Stimulated activated CD4-positive, alpha-beta T cell treated with anti-CD3 and anti-CD28 coated beads, Interleukin-4, amount 100 ng/mL, for 48 hours (primary cell): Measurements from ENCODE around the gene RAP1A.

Experiments used
- DNase-seq, 2 donors: peaks; one replicate each; pipeline ENCODE4 v3.0.0-alpha.2; 2020; ENCODE audit warnings: low read depth in 2 of 2

Gene RAP1A

DNA sequence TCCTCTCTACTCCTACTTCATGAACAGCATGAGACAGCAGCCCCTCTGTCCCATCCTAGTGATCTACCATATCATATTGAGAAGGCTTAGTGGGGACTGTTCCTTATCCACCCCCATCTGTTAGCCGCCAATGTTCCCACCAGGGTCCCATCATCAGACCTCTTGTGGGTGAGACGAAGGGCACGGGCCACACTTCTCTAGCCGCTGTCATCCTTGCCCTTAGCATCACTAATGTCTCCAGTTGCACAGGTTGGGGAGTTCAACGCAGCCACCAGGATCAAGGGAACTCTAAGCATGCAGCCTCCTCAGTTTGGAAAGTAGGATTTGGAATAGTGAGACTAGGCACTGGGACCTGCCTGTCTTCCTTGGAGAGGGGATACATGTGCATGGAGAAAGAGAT lies 99.5 kb downstream of the RAP1A start:
- no peak for DNase-seq

- DNase-seq: no peak
These were observed 100.1 kb downstream of the RAP1A start for GRCh38 chr1:111719674-111720132.

DNA sequence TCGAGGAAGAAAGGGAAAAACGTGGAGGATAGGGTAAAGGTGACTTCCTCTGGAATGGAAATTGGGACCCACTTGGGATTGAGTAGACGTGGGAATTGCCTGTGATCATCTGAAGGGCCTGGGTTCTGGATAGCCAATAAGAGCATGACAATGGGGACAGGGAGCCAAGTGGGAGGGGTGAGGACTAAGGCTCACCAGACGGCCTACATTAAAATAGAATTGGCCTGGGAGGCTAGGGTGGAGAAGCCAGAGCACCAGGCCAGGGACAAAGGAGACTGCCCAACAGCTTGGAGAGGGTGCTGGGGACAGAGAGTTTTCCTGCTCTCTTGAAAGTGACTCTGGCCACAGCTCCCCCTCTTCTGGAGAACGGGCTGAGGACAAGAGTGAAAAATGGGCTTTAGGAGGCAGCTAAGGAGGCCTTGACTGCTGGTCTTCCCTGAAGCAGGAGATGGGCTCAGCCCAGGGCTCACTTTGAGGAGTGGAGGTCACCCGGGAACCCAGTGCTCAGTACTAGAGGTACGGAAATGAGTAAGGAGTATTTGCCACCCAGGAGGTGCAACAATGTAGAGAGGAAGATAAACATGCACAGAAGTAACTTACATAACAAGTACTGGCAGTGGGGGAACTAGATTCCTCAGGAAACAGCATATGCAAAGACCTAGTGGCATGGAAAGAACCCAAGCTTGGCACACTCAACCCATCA lies 100.8 kb downstream of the RAP1A start:
- DNase-seq: no peak

DNA sequence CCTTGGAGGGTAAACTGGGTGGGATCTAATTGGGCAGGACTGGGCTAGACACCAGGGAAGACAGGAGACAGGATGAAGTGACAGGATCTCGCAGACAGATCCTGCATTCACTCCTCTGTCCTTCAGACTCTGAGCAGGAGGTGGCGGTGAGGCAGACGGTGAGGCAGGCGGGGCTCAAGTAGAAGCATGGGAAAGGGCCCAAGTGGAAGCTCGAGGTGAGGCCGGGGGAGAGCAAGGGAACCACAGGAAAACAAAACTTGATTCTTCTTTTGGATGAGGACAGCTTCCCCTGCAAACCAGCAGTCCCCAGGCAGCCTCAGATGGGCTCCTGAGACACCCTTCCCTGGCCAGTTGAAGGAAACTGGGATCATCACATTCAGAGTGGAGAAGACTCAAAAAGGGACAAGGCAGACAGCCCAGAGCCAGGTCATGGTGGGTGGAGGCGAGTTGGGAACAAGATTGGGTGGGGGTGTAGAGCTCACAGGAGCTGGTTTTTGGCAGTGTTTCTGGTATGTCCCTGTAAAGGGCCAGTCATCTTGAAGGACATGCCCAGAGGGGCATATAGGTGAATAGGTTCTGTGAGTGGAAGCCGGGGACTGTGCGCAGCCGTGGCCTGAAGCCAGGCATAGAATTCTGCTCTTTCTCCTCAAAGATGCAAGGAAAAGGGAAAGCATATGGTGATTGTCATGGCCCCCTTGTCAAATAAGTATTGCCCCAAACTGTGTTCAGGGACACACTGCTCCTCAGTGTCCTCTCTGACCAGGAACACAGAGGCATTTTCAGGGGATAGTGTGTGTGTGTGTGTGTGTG lies 101.6 kb downstream of the RAP1A start:
- DNase-seq: no peak

DNA sequence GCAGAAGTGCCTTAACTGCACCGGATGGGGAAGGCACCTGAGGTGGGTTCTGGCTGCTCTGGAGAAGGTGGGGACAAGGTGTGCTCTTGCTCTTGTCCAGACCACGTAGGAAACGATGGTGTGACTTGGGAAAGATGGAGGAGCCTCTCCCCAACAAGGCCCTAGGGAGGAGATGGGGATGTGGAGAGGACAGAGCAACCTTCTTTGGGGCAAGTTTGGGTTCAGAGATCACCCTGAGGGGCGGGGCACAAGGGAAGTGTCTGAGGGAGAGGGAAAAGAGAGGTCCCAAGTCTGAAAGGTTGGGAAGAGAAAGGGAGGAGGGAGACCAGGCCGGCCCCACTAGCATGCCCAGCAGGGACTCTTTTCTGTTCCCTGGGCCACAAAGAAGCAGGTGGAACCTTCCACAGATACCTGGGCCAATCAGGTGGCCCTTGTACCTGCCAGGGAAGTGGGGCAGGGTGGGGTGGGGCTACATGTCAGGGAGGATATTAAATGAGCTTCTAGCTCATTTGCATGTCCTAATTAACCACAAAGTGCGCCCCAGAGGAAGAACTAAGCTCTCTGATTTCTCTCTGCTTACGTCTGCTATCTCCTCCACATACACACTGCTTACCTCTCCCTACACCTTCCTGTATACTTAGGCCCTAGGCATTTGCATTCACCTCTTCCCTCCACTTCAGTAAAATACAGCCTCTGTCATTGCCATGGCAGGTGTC lies 103.7 kb downstream of the RAP1A start:
- DNase-seq: no peak

- no peak for DNase-seq
These were observed 104.3 kb downstream of the RAP1A start for GRCh38 chr1:111723871-111724270.

DNA sequence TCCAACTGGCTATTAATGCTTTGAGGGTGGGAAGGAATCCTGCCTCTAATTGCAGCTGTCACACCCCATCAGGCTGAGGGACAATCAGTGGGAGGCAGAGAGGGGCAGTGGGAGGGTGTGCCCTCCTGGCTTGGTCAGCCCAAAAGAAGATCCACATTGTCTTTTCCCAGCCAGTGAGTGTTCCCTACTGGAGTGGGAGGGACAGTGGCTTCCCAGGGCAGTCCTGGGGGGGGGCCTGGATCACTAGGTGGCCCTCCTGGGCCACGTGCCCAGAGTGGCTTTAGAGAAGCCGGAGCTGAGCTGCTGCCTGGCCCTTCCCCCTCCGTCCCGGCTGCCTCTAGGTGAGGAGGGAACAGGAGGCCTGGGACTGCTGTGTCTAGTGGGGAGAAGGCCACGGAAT lies 105.6 kb downstream of the RAP1A start:
- DNase-seq: no peak

- no peak for DNase-seq
These were observed 107.5 kb downstream of the RAP1A start for GRCh38 chr1:111727056-111727455.

DNA sequence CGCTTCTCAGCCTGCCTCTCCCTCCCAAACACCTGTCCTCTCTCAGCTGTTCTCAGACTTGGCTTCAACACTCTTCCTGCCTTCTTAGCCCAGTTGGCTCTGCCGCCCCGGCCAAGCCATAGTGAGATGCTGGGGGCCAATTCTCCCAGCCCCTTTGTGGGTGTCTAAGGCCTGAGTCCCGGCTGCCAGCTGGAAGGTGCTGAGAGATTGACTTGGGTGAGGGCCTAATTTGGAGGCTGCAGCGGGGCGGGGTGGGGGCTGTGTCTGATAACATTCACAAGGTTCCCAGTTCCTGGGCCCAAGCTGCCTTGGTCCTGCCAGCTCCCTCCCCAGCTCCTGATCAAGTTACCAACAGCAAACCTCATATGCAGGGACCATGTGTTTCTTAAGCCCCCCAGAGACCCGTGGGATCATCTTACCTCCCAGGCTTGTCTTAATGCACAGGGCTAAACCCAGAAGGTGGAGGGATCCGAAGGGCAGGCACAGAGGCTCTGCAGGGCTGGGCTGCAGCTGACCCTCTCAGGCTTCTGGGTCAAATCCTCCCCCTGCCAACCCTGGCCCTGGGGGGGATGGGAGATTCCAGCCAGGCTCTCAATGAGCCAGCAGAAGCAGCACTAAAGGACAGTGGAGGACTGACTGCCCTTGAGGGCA lies 109.8 kb downstream of the RAP1A start:
- DNase-seq: no peak

DNA sequence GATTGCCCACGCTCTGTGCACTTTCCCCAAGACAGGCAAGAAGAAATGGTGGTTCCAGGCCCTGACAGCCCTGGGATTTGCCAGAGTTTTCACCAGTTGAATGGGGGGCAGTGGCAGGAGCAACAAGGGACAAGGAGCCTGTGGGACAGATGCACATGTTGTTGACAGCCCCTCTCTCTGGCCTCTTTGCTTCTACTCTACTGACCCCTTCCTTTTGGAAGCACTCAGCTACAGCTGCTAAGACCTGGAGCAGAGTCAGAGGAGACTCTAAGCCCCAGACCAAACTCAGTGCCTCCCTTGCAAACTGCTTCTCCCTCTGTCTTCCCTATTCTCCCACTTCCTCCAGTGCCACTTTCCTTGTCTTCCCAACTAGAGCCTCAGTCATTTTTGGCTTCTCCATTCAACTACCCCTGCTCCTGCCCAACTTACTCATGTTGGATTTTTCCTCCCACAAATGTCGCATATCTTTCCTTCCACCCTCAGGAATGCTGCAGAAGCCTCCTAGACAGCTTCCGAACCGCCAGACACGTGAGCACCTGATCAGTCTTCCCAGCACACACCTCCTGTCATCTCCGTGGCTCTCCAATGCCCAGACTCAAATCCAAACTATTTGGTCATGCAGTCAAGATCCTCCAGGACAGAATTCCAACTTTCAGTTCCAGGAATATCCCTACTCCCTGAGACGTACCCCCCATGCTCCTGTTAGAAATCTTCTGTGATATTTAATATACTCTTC lies 110.5 kb downstream of the RAP1A start:
- DNase-seq: no peak

DNA sequence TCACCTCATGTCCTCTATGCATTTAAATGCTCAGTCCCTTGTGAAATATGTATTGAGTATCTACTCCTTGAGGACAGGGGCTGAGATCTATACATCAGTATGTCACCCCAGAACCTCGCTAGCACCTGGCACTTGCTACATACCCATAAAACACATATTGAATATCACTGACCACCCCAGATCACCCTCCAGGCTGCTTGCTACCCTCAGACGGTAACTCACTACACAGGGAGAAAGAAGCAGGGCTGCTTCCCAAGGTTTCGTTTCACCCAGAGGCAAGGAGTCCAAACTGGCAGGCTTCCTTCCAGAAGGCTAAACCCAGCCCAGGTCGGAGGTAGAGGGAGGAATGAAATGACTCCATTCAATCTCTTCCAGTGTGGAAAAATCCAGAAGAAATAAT lies 111.1 kb downstream of the RAP1A start:
- DNase-seq: no peak

DNA sequence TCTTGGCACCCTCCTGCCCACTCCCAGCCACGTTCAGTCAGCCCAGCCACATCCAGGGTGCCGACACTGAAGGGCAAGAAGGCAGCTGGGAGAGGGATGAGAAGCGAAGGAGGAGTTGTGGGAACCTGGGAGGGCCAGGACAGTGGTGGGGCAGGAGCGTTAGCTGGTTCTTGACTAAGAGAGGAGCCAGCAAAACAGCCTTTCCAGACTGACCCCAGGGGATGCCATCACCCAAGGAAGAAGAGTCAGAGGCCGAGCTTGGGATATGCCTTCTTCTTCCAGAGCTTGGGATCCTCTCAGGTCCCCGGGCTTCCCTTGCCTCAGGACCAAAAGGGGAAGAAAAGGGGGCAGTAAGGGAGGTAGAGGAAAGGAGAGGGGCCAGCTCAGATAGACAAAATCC lies 112.4 kb downstream of the RAP1A start:
- no peak for DNase-seq

GRCh38 chr1:111732718-111733117 lies 113.1 kb downstream of the RAP1A start:
- DNase-seq: no peak

DNA sequence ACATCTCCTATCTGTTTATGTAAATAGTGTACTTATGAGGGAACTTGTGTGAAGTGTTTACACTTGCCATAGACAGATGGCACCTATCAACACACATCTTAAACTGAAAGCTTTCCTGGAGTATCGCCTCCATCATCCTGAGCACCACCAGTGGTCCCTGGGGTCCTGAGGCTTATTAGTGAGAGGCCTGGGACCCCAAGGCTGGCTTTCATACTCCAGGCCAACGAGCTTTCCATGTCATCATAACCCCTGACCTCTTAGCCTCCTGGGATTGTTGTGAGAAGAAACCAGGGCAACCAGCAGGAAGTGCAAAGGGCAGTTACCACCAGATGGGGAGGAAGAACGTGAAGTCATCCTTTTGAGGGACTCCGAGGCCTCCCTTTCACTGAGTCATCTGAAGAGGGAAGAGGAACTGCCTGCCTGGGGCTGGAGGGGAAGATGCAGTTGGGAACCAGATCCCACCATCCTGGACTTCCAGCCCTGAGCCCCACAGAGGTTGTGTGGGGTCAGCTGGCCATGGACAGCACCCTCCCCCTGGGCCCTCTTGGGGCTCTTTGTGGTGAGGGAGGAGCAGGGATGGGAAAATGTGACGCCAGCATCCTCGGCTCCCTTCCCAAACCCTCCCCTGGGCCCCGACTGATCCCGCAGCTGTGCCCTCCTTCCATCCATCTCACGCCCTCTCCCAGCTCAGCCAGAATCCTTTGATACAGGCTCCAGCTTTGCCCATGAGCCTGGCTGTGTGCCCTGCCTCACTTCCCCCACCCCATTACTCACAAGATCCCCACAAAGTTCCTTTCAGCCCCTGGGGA lies 113.8 kb downstream of the RAP1A start:
- DNase-seq: no peak

GRCh38 chr1:111733992-111734341 lies 114.4 kb downstream of the RAP1A start:
- DNase-seq: no peak

GRCh38 chr1:111734426-111734825 lies 114.8 kb downstream of the RAP1A start:
- no peak for DNase-seq

- DNase-seq: no peak
These were observed 115.3 kb downstream of the RAP1A start for GRCh38 chr1:111734856-111735255.

DNA sequence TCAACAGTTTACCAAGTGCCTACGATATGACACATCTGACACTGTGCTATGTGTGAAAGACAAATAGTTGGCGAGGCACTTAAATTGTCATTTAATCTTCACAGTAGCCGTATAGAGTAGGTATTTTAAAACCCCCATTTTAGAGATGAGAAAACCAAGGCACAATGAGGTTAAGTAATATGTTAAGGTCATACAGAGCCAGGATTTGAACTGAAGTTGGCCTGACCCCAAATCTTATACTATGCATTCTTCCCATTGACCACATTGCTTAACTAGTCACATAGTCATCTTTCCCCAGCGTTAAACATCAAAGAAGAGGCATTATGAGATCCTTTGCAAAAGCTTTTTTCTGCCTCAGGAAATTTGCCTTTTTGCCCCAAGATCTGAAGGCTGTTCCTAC lies 115.7 kb downstream of the RAP1A start:
- DNase-seq: no peak

DNA sequence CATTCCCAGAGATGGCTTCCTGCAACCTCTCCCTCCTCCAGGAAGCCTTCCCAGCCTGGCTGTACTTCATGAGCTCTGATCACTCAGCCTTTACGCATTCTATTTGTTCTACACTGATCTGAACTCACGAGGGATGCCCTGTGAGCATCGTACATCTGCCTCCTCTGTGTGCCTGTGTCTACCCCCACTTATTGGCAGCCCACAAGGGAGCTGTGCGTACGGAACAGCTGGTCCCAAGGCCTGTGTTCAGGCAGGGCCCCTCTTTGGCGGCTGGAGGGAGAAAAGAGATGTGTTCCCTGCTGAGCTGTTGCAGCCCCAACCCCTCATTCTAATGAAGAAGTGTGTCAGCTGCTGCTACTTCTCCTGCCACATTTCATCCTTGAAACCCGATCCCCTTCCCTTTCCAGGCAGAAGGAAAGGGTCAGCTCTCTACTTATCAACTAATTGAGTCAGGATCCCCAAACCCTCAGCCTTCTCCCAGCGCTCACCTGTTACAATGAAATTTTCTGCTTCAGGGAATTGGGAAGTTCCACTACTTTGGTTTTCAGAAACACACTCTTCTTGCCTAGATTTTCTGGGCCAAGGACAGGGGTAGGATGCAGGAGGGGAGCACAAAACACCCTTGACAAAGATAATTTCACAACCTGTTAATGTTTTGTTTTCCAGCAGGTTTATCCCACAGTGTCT lies 116.4 kb downstream of the RAP1A start:
- no peak for DNase-seq
